Measurements from ENCODE around the gene ATP13A4. TPM values are rescaled to one million over a fixed set of nuclear protein-coding genes. Genes with fewer than 3 reads are reported as not detected.

Gene ATP13A4
- total RNA-seq, 4 donors from 2014 or later: under 0.01 to 0.63 (median 0.28) TPM

- H3K27me3 ChIP-seq: no peaks in the 10 kb centered on the region
- H3K27ac ChIP-seq (replicated peaks in 1 of 4): no peak overlapping the region
- H3K4me3 ChIP-seq: no peak overlapping the region
- H3K4me1 ChIP-seq: no peaks in the 10 kb centered on the region
- TF ChIP-seq POLR2A (IDR thresholded peaks at IDR 0.05; ENCODE audit: low read depth): no peak
- no peak for TF ChIP-seq CTCF (IDR thresholded peaks at IDR 0.05)
- TF ChIP-seq POLR2AphosphoS5 (IDR thresholded peaks at IDR 0.05): no peak
- no peak for TF ChIP-seq EP300 (IDR thresholded peaks at IDR 0.05)
- 61% methylated on average over 4 of the region's 4 CpGs for WGBS
- intact Hi-C loops (cut with DNase I): loop anchor here (5.0 to 10.0 kb wide), 4 partner anchors 111 to 1109 kb away; no protein-coding TSS in a partner anchor
- H3K36me3 ChIP-seq: no peaks in the 10 kb centered on the region
- H3K9me3 ChIP-seq: no peaks in the 10 kb centered on the region
- peak; percentile 37 for DNase-seq (ENCODE audit: extremely low spot score)
Measured at GRCh38 chr3:193573403-193574191, 18.9 kb upstream of the ATP13A4 start.

DNA sequence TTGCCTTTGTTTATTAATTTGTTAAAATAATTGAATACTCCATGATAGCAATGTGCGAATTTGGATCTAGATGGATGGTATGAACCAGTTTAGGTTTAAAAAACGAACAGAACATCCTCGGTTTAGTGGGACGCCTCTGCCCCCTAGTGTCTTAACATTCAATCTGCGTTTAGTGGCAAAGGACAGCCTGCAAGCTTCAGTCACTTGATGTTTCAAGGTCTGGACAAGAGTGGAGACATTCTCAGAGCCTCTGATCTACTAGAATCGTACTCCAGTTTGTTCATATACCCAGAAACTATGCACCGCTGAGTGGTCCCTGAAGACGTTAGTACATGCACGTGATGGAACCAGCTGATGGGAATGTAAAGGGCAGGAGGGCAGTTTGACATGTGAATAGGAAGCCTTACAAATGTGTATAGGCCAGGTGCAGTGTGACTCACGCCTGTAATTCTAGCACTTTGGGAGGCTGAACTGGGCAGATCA is 17.8 kb upstream of the ATP13A4 start:
- intact Hi-C loops (cut with DNase I): loop anchor here (5.0 to 10.0 kb wide), 4 partner anchors 110 to 1108 kb away; no protein-coding TSS in a partner anchor
- peak; percentile 89 for DNase-seq (ENCODE audit: extremely low spot score)
- Histone ChIP-seq H3K27ac (replicated peaks in 1 of 4) (no peak overlapping the region), H3K9me3 (no peaks in the 10 kb centered on the region), H3K27me3 (no peaks in the 10 kb centered on the region), H3K36me3 (no peaks in the 10 kb centered on the region), H3K4me3 (no peak overlapping the region), H3K4me1 (no peaks in the 10 kb centered on the region)
- no peak for TF ChIP-seq POLR2AphosphoS5 (IDR thresholded peaks at IDR 0.05)
- no peak for TF ChIP-seq EP300 (IDR thresholded peaks at IDR 0.05)
- TF ChIP-seq POLR2A (IDR thresholded peaks at IDR 0.05; ENCODE audit: low read depth): no peak
- peak; percentile 62 to 78 (median 67) for TF ChIP-seq CTCF (IDR thresholded peaks at IDR 0.05)
- 9% methylated on average over 9 of the region's 10 CpGs for WGBS

DNA sequence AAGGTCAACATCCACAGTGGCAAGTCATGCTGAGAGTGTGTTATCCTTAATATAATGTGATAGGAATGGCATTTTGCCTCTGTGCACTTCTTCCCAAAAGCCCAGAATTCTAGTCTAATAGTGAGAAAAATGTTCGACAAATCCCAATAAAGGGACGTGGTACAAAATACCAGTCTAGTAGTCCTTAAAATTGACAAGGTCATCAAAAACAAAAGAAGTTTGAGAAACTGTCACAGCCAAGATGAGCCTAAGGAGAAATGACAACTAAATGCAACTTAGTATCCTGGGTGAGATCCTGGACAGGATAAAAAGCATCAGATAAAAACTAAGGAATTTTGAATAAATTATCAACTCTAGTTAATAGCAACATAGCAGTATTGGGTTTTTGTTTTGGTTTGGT is 14.4 kb upstream of the ATP13A4 start:
- no peak overlapping the region for H3K4me3 ChIP-seq
- WGBS: 94% methylated on average over 2 of the region's 2 CpGs
- no peaks in the 10 kb centered on the region for H3K4me1 ChIP-seq
- intact Hi-C loops (cut with DNase I): no loop called here
- H3K9me3 ChIP-seq: no peaks in the 10 kb centered on the region
- no peak for TF ChIP-seq EP300 (IDR thresholded peaks at IDR 0.05)
- no peak overlapping the region for H3K27ac ChIP-seq (replicated peaks in 1 of 4)
- no peak for DNase-seq (ENCODE audit: extremely low spot score)
- no peaks in the 10 kb centered on the region for H3K27me3 ChIP-seq
- H3K36me3 ChIP-seq: no peaks in the 10 kb centered on the region

GRCh38 chr3:193564012-193564411 is 9.3 kb upstream of the ATP13A4 start:
- 69% methylated on average over 1 of the region's 1 CpG for WGBS
- intact Hi-C loops (cut with DNase I): no loop called here

More at GRCh38 chr3:193564012-193564411, 9.3 kb upstream of the ATP13A4 start:
- Histone ChIP-seq H3K9me3 (no peaks in the 10 kb centered on the region), H3K4me1 (no peaks in the 10 kb centered on the region), H3K4me3 (no peak overlapping the region), H3K27ac (replicated peaks in 1 of 4) (no peak overlapping the region), H3K27me3 (no peaks in the 10 kb centered on the region), H3K36me3 (no peaks in the 10 kb centered on the region)
- TF ChIP-seq POLR2A (IDR thresholded peaks at IDR 0.05; ENCODE audit: low read depth) (no peak), CTCF (IDR thresholded peaks at IDR 0.05) (no peak), POLR2AphosphoS5 (IDR thresholded peaks at IDR 0.05) (no peak), EP300 (IDR thresholded peaks at IDR 0.05) (no peak)
- peak; percentile 17 for DNase-seq (ENCODE audit: extremely low spot score)
